ENCODE results near the gene SCN3A.

SCN3A gene

GRCh38 chr2:165112133-165112573 is 91.7 kb downstream of the SCN3A start:
- no peak for DNase-seq

- DNase-seq = no peak
These were observed 93.5 kb downstream of the SCN3A start for GRCh38 chr2:165110394-165110793.

GRCh38 chr2:165109915-165110314 is 93.9 kb downstream of the SCN3A start:
- DNase-seq = no peak

GRCh38 chr2:165105926-165106325 is 97.9 kb downstream of the SCN3A start:
- DNase-seq = peak; percentile 32

- DNase-seq = no peak
These were observed 115.6 kb downstream of the SCN3A start for GRCh38 chr2:165087933-165088901.

GRCh38 chr2:165086337-165086736 is 117.5 kb downstream of the SCN3A start:
- no peak for DNase-seq

- DNase-seq = no peak
These were observed 120.5 kb downstream of the SCN3A start for GRCh38 chr2:165083326-165083725.

GRCh38 chr2:165082479-165082878 is 121.4 kb downstream of the SCN3A start:
- no peak for DNase-seq

GRCh38 chr2:165081276-165081675 is 122.6 kb downstream of the SCN3A start:
- DNase-seq = no peak

GRCh38 chr2:165079432-165079831 is 124.4 kb downstream of the SCN3A start:
- no peak for DNase-seq

- DNase-seq = no peak
These were observed 124.9 kb downstream of the SCN3A start for GRCh38 chr2:165078913-165079312.

- DNase-seq = no peak
These were observed 129.0 kb downstream of the SCN3A start for GRCh38 chr2:165074884-165075283.

GRCh38 chr2:165074323-165074722 is 129.5 kb downstream of the SCN3A start:
- DNase-seq = no peak

- DNase-seq = no peak
These were observed 133.8 kb downstream of the SCN3A start for GRCh38 chr2:165070076-165070475.

- peak; percentile 2 for DNase-seq
These were observed 134.7 kb downstream of the SCN3A start for GRCh38 chr2:165069151-165069550.

- no peak for DNase-seq
These were observed 135.4 kb downstream of the SCN3A start for GRCh38 chr2:165068487-165068757.

- peak; percentile 45 for DNase-seq
These were observed 136.0 kb downstream of the SCN3A start for GRCh38 chr2:165067643-165068486.

GRCh38 chr2:165064743-165065142 is 139.1 kb downstream of the SCN3A start:
- no peak for DNase-seq

GRCh38 chr2:165060411-165060810 is 143.4 kb downstream of the SCN3A start:
- DNase-seq = no peak

GRCh38 chr2:165058476-165059265 is 145.2 kb downstream of the SCN3A start:
- DNase-seq = no peak

- no peak for DNase-seq
These were observed 145.9 kb downstream of the SCN3A start for GRCh38 chr2:165057931-165058330.

GRCh38 chr2:165057308-165057707 is 146.5 kb downstream of the SCN3A start:
- DNase-seq = no peak

GRCh38 chr2:165056564-165056963 is 147.3 kb downstream of the SCN3A start:
- no peak for DNase-seq
